Fibroblast of skin of left biceps (primary cell): ENCODE results near the gene SOAT2.
A peak's percentile ranks its signal among the peaks of the same experiment; 100 is the strongest.
"Not testable (repeated sequence)": the region's sequence is repeated elsewhere in the genome, so short reads cannot be mapped to it uniquely, and the experiment has no call there.

Experiments
- DNase-seq, 2 experiments: peaks; one replicate each; pipeline ENCODE4 v3.0.0-alpha.2; 2013; ENCODE audit warnings: low read depth in 2 of 2

The SOAT2 gene

DNA sequence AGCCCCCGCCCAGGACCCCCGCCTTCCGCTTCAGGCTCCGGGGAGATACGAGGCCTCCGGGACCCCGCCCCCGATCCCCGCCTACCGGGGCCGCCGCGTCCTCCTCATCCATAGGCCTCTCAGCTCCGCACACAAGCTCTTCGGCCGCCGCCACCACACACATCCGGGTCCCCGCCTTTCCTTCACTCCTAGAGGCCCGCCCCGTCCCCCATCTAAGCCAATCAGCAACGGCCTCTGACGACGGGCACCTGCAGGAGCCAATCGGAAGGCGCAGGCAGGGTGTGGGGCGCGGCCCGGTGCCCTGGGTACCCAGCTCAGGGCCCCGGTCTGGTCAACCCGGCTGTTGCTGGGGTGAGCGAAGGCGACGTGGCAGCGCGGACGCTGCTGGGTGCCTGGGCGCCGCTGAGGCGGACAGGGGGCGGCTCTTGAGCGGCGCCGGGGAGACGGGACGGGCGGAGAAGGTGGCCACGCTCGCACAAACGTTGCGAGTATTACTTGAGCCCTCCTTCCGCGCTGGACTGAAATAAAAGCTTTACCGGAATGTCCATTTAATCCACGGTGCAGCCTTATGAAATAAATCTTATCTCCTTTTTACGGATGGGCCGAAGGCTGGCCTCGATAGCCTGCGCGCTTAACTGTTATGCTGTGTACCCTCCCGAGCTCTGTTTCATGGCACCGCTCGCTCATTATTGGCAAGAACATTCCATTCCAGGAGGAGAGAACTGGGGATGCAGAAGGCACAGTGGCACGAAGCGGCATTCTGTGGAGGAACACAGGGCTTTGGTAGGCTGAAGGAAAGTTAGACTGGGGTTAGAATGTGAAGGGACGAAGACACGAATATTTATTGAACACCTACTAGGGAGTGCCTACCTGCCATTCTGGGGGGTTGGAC lies 23.8 kb upstream of the SOAT2 start, which contains the start of gene SPRYD3:
SPRYD3 (minus strand) TSS at position 165 of the 892 bp plus-strand sequence; CDS start at position 108, 57 bp downstream.
- DNase-seq = peak; percentile 91 to 92

DNA sequence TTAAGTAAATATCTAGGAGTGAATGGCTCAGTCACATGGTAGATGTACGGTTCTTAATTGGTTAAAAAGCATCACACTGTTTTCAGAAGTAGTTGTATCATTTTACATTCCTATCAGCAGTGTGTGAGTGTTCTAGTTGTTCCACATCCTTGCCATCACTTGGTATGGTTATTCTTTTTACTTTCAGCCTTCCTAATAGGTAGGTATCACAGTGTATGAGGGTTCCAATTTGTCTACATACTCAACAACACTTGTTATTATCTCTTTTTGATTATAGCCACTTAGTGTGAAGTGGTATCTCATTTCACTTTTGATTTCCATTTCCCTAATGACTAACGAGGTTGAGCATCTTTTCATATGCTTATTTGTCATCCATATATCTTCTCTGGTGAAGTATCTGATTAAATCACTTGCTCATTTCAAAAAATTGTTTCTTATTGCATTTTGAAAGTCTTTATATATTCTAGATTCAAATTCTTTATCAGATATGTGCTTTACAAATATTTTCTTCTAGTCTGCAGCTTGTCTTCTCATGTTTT lies 20.6 kb upstream of the SOAT2 start:
- no peak for DNase-seq

DNA sequence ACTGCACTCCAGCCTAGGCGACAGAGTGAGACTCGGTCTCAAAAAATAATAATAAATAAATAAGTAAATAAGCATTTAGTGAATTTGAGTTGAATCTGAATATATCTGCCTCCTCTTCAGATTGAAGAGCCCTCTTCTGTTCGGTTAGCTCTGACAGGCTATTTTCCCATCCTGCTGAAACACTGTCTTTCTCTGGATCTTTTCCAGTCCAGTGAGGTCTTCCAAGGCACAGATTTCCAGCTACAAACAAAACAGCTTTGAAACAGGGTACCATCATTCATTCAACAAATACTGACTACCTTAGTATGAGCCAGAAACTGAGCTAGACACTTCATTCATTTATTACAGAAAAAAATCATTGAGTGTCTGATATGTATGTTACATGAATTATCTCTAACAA lies 16.9 kb upstream of the SOAT2 start:
- no peak for DNase-seq

DNA sequence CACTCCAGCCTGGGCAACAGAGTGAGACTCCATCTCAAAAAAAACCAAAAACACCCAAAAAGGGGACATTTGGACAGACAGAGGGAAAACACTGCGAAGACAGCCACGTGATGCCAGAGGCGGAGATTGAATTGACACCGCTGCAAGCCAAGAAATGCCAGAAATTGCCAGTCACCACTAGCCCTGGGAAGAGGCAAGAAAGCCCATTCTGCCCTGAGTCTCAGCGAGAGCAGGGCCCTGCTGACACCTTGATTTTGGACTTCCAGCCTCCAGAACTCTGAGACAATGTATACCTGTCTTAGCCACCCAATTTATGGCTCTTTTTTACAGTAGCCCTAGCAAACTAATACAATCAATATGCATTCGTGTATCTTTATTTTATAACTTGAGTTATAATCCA lies 13.2 kb upstream of the SOAT2 start:
- DNase-seq = no peak

DNA sequence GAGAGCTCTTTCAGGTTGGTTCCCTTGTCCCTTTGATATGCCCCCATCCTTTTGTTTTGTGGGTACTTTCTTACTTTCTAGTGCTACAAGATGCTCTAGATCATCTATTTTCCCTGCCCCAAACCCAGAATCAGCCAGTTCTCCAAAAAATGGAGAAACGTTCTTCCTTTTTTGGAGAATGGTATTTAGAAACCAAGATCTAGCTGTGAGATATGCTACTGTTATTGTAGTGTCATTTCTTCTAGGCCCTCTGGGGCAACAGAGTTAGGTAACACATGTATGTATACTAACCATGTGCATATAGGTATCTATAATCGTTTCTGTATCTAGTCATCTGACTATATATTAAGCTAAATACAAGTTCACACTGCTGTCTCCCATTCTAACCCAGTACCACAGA lies 12.7 kb upstream of the SOAT2 start:
- no peak for DNase-seq

DNA sequence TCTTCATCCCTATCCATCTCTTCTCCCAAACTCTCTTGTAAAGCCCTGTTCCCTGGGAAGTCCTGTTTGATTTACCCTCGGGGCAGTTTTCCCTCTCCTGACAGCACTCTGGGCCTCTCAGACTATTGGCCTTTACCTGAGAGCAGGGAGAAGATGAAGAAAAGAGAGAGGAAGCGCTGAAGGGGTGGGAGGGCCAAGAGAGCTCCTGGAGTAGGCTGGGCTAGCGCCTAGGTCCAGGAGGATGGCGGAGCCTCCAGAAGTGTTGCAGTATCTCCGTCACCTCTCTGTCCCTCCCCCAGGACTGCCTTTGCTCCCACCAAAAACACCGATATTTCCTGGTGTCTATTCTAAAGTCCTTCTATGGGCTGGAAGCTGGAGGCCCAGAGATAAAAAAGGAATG lies 11.5 kb upstream of the SOAT2 start:
- no peak for DNase-seq

- no peak for DNase-seq
Measured at GRCh38 chr12:53093777-53094393, 9.4 kb upstream of the SOAT2 start.

DNA sequence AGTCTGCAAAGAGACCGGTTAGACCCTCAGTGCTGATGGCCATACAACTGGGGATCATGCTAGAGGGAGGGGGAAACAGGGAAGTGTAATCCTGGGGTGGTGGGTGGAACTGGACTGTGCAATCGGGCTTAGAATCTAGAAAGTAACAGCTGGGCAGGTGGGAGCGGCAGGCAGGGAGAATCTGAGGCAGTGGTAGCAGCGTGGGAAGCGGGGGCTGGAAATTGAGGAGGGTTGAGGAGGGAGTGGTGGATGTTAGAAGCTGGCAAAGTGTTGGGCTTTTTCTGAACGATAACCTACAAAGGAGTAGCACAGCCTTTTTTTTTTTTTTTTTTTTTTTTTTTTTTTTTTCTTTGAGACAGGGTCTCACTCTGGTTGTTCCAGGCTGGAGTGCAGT lies 8.9 kb upstream of the SOAT2 start:
- DNase-seq = no peak

DNA sequence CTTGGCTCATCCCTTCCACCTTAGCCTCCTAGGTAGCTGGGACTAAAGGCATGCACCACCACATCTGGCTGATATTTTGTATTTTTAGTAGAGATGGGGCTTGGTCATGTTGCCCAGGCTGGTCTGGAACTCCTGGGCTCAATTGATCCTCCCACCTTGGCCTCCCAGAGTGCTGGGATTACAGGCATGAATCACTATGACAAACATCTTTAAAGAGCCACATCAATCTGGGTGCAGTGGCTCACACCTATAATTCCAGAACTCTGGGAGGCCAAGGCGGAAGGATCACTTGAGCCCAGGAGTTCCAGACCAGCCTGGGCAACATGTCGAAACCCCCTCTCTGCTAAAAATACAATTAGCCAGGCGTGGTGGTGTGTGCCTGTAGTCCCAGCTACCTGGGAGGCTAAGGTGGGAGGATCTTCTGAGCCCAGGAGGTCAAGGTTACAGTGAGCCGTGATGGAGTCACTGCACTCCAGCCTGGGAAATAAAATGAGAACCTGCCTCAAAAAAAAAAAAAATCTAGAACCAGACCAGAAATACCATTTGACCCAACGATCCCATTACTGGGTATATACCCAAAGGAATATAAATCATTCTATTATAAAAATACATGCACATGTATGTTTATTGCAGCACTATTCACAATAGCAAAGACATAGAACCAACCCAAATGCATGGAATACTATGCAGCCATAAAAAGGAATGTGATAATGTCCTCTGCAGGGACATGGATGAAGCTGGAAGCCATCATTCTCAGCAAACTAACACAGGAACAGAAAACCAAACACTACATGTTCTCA lies 8.3 kb upstream of the SOAT2 start:
- DNase-seq = not testable (repeated sequence)

GRCh38 chr12:53095596-53095895 lies 7.7 kb upstream of the SOAT2 start:
- not testable (repeated sequence) for DNase-seq

DNA sequence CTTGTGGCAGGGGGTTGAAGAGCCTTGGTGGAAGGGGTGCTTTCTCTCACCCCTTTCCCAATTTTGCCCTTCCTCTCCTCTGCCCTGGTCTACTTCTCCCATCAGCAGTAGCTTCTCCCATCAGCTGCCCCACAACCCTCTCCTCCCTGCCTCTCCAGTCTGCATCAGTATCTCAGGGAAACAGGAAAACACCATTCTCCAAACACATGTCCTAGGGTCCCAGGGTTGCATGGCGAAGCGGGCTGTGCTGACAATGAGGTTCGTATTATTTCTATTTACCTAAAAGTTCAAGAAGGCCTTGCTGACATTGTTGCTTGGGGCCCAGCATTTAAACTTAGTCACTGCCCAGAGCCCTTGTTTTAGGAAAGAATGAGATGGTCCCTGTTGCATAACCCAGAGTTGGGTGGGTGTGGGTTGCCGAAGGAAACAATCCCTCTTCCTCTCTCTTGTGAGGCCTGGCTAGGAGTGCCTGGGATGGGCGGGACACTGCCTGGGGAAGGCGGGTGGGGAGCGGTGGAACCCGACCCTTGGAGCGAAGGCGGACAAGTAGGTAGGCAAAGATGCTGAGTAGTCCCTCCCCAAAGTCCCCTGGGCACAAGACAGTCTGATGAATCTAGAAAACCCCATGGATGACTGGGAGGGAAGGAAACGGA lies 7.1 kb upstream of the SOAT2 start:
- peak; percentile 65 to 68 for DNase-seq

DNA sequence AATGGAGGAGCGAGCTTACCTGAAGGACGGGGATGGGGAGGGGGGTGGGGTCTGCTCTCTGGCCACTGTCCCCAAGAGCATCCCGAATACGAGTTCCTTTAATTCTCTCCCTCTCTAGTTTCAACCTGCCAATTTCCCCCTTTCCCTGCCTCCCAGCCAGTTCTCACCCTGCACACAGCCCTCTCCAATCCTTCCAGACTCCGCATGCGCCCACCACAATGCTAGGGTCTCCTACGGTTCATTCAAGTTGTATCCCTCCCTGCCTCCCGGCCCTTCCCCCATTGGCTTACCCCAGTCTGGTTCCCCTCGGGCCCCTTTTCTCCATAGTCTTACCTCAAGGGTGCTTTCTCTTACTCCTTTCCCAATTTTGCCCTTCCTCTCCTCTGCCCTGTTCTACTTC lies 6.5 kb upstream of the SOAT2 start:
- no peak for DNase-seq

DNA sequence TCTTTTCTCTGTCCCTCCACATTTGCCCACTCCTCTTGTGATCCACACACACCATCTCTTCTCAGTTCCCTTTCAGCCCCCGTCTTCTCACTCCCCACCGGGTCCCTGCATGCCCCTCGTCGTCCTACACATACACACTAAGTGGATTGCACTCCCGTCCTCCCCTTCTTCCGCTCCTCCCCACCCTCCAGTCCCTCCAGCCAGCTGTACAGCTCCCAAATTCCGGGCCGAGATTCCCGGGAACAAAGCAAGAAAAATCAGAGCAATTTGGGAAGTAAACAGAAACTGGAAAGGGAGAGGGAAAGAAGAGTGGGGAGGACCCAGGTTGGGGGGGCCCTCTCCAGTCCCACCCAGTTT lies 6.1 kb upstream of the SOAT2 start:
- no peak for DNase-seq

GRCh38 chr12:53097564-53098353 lies 5.5 kb upstream of the SOAT2 start, which contains the start of gene IGFBP6:
TSS of gene IGFBP6 (plus strand) at chr12:53097667. CDS start at chr12:53097718, 51 bp downstream.
- DNase-seq = no peak

DNA sequence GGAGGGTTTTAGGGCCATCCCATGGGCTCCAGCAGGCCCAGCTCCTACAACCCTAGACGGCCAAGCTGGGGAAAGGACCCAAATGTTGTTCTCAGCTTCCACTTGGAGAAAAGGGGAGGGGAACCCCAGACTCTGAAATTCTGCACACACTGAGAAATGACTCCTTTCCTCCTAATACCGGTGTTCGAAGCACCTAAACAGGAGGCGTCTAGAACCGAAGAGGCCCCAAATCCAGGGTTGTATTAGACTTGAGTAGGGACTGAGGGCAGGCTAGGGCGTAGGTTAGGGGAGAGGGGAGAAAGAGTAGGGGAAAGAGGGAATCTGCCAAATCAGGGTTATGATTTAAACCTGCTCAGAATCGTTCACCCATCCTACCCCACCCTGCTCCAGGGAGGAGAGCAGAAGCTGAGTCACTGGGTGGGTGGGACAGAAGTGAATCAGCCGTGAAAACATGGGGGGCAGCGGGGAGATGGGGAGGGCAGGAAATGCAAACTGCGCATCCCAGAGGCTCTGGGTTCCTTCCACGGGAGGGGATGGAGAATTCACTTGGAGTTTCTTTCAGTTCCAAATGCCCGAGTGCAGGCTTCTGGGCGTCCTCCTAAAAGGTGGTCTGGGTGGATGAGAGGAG lies 4.8 kb upstream of the SOAT2 start:
- no peak for DNase-seq

GRCh38 chr12:53099071-53099882 lies 4.0 kb upstream of the SOAT2 start:
- DNase-seq = peak; percentile 82 to 86

- no peak for DNase-seq
Measured at GRCh38 chr12:53100466-53101151, 2.7 kb upstream of the SOAT2 start.

GRCh38 chr12:53101266-53101665 lies 2.0 kb upstream of the SOAT2 start:
- no peak for DNase-seq
